ENCODE measurements around the gene IL11. TPM values are rescaled to one million over a fixed set of nuclear protein-coding genes. Genes with fewer than 3 reads are reported as not detected.
A peak's percentile ranks its signal among the peaks of the same experiment; 100 is the strongest.

The IL11 gene
- total and polyA plus RNA-seq, 2 of the 13 experiments (the other 11 are each of a cell fraction or from before 2014, with no cell fraction given) = 2.5 to 2.9 TPM

GRCh38 chr19:55339105-55339888 lies 31.0 kb downstream of the IL11 start, which contains the start of gene KMT5C (continued):
- TF ChIP-seq RBAK (CRISPR knock-in tag; IDR thresholded peaks at IDR 0.05) (no peak), TCF7L2 (IDR thresholded peaks at IDR 0.05; ENCODE audit: low read depth, low read length) (no peak), SKI (IDR thresholded peaks at IDR 0.05; ENCODE audit: partially characterized antibody) (peak; percentile 14), ZNF607 (CRISPR knock-in tag; IDR thresholded peaks at IDR 0.05; ENCODE audit: borderline replicate concordance) (no peak; the same call in 1 of the 2 replicates), ZFP90 (CRISPR knock-in tag; IDR thresholded peaks at IDR 0.05; ENCODE audit: borderline replicate concordance) (no peak), ATAD3A (CRISPR knock-in tag; IDR thresholded peaks at IDR 0.05) (no peak), CBX5 (CRISPR knock-in tag; IDR thresholded peaks at IDR 0.05; ENCODE audit: borderline replicate concordance) (no peak), DMTF1 (CRISPR knock-in tag; IDR thresholded peaks at IDR 0.05) (no peak), ZNF547 (CRISPR knock-in tag; IDR thresholded peaks at IDR 0.05) (no peak), BRCA1 (CRISPR knock-in tag; IDR thresholded peaks at IDR 0.05) (no peak), CCDC6 (CRISPR knock-in tag; IDR thresholded peaks at IDR 0.05) (no peak), ZBTB7B (CRISPR knock-in tag; IDR thresholded peaks at IDR 0.05) (no peak), PBX2 (CRISPR knock-in tag; IDR thresholded peaks at IDR 0.05) (peak; percentile 94), ZNF687 (CRISPR knock-in tag; IDR thresholded peaks at IDR 0.05) (peak; percentile 63), RAD51 (IDR thresholded peaks at IDR 0.05; ENCODE audit: borderline replicate concordance) (no peak), NFIB (CRISPR knock-in tag; IDR thresholded peaks at IDR 0.05; ENCODE audit: borderline replicate concordance) (no peak), SRF (IDR thresholded peaks at IDR 0.05; ENCODE audit: low read depth, low read length) (no peak)
- TF ChIP-seq, protein P1, sequence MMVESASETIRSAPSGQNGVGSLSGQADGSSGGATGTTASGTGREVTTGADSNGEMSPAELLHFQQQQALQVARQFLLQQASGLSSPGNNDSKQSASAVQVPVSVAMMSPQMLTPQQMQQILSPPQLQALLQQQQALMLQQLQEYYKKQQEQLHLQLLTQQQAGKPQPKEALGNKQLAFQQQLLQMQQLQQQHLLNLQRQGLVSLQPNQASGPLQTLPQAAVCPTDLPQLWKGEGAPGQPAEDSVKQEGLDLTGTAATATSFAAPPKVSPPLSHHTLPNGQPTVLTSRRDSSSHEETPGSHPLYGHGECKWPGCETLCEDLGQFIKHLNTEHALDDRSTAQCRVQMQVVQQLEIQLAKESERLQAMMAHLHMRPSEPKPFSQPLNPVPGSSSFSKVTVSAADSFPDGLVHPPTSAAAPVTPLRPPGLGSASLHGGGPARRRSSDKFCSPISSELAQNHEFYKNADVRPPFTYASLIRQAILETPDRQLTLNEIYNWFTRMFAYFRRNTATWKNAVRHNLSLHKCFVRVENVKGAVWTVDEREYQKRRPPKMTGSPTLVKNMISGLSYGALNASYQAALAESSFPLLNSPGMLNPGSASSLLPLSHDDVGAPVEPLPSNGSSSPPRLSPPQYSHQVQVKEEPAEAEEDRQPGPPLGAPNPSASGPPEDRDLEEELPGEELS (CRISPR knock-in tag; IDR thresholded peaks at IDR 0.05) = no peak
